BJ (cell line): ENCODE measurements around the gene GRM7. TPM values are rescaled to one million over a fixed set of nuclear protein-coding genes. Genes with fewer than 3 reads are reported as not detected.

Experiments used
- CTCF ChIA-PET: fragments of 350-600 bp; formaldehyde crosslinking; extraction: SDS; loops from one replicate; lab custom pipeline; 2021; ENCODE audit warnings: antibody characterized with exemption, inconsistent platforms; lab: Yijun Ruan, JAX
- POLR2A ChIA-PET: fragments of 300-600 bp; sonication (Branson Sonifier 250); formaldehyde crosslinking; extraction: SDS; loops from one replicate; lab custom pipeline; 2021; ENCODE audit warnings: antibody characterized with exemption; lab: Charles Lee
- DNase-seq: peaks from one replicate; pipeline ENCODE4 v3.0.0-alpha.2; 2011; ENCODE audit warnings: low read depth
- H3K27me3 ChIP-seq: 2 replicates; pipeline ENCODE4 v1.6.0; 2011; ENCODE audit warnings: low read length; ENCODE audit not compliant: control insufficient read depth, insufficient read depth
- H3K36me3 ChIP-seq: 2 replicates; pipeline ENCODE4 v1.5.1; 2011; ENCODE audit warnings: low read length; ENCODE audit not compliant: control insufficient read depth, insufficient read depth
- H3K4me3 ChIP-seq: 2 replicates; pipeline ENCODE4 v1.5.1; 2011; ENCODE audit warnings: low read depth, mild to moderate bottlenecking, control low read depth, low read length
- CTCF ChIP-seq: IDR thresholded peaks from 2 replicates; pipeline ENCODE4 v1.5.1; 2011; ENCODE audit warnings: low read depth, mild to moderate bottlenecking, control low read depth, inconsistent platforms, low read length, moderate library complexity; ENCODE audit not compliant: insufficient read depth
- polyA plus RNA-seq: library from polyadenylated mRNA; depleted of rRNA; stranded (reverse); fragments of >200 nt; gene quantifications from 2 replicates; pipeline ENCODE4 v1.2.3, GENCODE V29; 2011

Gene GRM7
- polyA plus RNA-seq, 1 experiment: not detected

DNA sequence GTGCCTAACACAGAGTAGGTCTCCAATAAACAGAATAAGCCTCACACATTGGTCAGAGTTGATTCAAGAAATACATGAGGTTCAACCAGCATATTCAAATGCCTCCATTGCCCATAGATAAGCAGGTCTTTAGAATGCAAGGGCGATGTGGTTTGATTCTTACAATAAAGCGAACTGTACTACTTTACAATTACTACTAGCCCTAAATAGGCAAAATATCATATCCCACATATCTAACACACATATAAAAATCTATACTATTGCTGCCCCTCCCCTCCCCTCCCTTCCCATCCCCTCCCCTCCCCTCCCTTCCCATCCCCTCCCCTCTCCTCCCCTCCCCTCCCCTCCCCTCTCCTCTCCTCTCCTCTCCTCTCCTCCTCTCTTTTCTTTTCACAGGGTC lies 6.7 kb upstream of the GRM7 start:
- ChIA-PET POLR2A (no interaction called here), CTCF (no interaction called here)
- no peaks in the 10 kb centered on the region for H3K27me3 ChIP-seq
- no peak for TF ChIP-seq CTCF
- no peak overlapping the region for H3K4me3 ChIP-seq
- DNase-seq: no peak
- no peaks in the 10 kb centered on the region; the same call in 1 of the 2 replicates for H3K36me3 ChIP-seq

DNA sequence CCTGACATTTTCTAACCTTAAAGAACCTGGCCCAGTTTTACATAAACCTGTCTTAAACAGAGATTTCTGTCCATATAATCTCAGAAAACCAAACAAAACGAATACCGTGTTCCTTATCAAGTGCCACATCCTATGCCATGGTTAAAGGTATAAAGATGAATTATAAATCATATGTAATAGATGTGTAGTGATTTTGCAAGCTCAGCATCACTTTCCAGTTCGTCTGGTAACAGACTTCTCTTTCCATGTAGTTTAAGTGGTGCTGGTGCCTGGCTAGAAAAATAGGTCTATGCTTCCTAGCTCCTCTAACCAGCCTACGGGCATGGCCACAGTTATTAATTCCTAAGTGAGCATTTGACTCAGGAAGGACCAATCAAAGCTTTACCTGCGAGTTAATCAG lies 3.4 kb upstream of the GRM7 start:
- ChIA-PET POLR2A (no interaction called here), CTCF (no interaction called here)
- Histone ChIP-seq H3K27me3 (no peaks in the 10 kb centered on the region), H3K4me3 (no peak overlapping the region), H3K36me3 (no peaks in the 10 kb centered on the region)
- TF ChIP-seq CTCF: no peak
- DNase-seq: no peak

- ChIA-PET CTCF (no interaction called here), POLR2A (no interaction called here)
- H3K27me3 ChIP-seq: no peaks in the 10 kb centered on the region
- DNase-seq: no peak
- H3K4me3 ChIP-seq: no peak overlapping the region
- H3K36me3 ChIP-seq: no peaks in the 10 kb centered on the region
- TF ChIP-seq CTCF: no peak
Observed at GRCh38 chr3:6860149-6860953, 564 bp upstream of the GRM7 start.

DNA sequence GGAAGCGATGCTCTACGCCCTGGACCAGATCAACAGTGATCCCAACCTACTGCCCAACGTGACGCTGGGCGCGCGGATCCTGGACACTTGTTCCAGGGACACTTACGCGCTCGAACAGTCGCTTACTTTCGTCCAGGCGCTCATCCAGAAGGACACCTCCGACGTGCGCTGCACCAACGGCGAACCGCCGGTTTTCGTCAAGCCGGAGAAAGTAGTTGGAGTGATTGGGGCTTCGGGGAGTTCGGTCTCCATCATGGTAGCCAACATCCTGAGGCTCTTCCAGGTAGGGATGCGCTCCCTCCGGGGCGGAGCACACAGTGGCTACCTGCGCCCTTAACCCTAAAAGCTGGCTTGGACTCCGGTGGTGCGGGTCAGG lies 698 bp downstream of the GRM7 start:
- H3K36me3 ChIP-seq: no peaks in the 10 kb centered on the region
- TF ChIP-seq CTCF: no peak

GRCh38 chr3:6862041-6862879 lies 1.3 kb downstream of the GRM7 start:
- H3K36me3 ChIP-seq: no peaks in the 10 kb centered on the region
- no peak overlapping the region for H3K4me3 ChIP-seq
- TF ChIP-seq CTCF: no peak
- ChIA-PET POLR2A (no interaction called here), CTCF (no interaction called here)
- H3K27me3 ChIP-seq: no peaks in the 10 kb centered on the region
- no peak for DNase-seq

More for the DNA sequence above, 698 bp downstream of the GRM7 start:
- Histone ChIP-seq H3K4me3 (no peak overlapping the region), H3K27me3 (no peaks in the 10 kb centered on the region)
- POLR2A ChIA-PET: no interaction called here
- CTCF ChIA-PET: no interaction called here
- no peak for DNase-seq
